HG03520 (cell line): Measurements from ENCODE around the gene MARCHF3.

Experiments
- ATAC-seq: cut with Tn5 transposase; IDR thresholded peaks from one replicate; pipeline ENCODE4 v1.9.1; 2021; ENCODE audit warnings: mild to moderate bottlenecking, moderate library complexity; ENCODE audit not compliant: unreplicated experiment

MARCHF3 gene

DNA sequence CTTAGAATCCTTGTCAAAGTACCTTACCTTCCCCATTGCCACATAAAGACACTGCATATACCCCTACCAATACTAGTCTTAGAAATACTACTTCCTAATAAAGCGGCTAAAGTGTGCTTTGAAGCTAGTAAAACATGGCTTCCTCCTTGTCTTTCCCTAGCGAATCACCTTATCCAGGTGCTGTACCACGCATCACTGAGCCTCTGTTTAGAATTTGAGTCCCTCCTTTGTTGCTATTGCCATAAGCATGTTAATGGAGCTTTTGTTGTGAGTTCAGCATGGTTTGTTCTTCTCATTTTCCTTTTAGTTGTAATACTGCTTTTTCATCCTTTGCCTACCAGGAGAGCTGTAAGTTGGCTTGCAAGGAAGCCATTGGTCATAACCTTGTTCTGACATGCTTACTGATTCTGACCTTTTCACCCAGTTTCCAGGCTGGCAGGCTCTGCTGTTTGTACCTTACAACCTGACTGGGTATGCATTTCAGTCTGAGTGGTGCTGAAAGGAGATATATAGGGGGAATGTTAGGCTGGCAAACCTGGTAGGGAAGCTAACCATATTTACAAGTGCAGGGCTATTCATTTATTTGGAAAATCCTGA is 203.6 kb downstream of the MARCHF3 start:
- ATAC-seq, result no peak

DNA sequence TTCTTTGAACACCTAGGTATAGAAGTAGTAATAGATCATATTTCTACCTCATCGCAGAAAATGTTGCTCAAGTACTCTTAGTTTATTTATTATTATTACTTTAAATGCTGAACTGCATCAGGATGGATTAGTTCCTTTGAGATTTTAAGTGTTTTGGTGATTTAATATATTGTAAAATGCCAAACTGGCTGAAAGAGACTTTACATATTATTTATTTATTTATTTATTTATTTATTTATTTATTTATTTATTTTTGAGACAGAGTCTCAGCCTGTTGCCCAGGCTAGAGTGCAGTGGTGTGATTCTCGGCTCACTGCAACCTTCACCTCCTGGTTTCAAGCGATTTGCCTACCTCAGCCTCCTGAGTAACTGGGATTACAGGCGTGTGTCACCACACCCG is 211.1 kb downstream of the MARCHF3 start:
- ATAC-seq, result no peak

DNA sequence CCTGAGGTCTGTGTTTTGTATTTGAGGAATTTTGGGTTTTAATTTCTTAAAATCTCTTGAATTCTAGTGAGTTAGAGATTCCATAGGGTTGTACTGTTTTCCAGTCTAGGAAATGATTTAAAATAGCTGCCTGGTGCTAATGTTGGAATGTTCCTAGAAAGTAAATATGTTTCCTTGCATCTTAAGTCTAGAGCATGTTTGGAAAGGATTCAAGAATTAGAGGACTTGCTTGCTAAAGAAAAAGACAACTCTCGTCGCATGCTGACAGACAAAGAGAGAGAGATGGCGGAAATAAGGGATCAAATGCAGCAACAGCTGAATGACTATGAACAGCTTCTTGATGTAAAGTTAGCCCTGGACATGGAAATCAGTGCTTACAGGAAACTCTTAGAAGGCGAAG is 211.6 kb downstream of the MARCHF3 start:
- ATAC-seq, result no peak
